Stomach (tissue), 9 donors: Measurements from ENCODE around the gene STBD1. TPM values are rescaled to one million over a fixed set of nuclear protein-coding genes. Genes with fewer than 3 reads are reported as not detected.

ENCODE experiments used
- DNase-seq, 2 donors: peaks; one replicate each; pipeline versions ENCODE4 v3.0.0 to v3.0.0-alpha.2; 2013 to 2019
- H3K27ac ChIP-seq, 5 donors: fragments of 200-600 bp in 4 of 5; sonication (generic) in 4 of 5; one replicate each; pipeline ENCODE4 v1.5.1; 2013 to 2019; ENCODE audit warnings: mild to moderate bottlenecking in 1 of 5, moderate library complexity in 1 of 5
- H3K27me3 ChIP-seq, 3 donors: fragments of 200-600 bp; sonication (generic); one replicate each; pipeline ENCODE4 v1.5.1; 2017 to 2019; ENCODE audit warnings: mixed run types in 1 of 3
- H3K36me3 ChIP-seq, 4 donors: fragments of 200-600 bp; sonication (generic); 1 replicate in 3 of 4; 2 replicates in 1 of 4; pipeline ENCODE4 v1.5.1; 2016 to 2019
- H3K4me1 ChIP-seq, 4 donors: fragments of 200-600 bp; sonication (generic); one replicate each; pipeline ENCODE4 v1.5.1; 2016 to 2019
- H3K4me3 ChIP-seq, 4 donors: fragments of 200-600 bp; sonication (generic) in 3 of 4; one replicate each; pipeline ENCODE4 v1.5.1; 2016 to 2019; ENCODE audit warnings: mild to moderate bottlenecking in 1 of 4
- H3K9me3 ChIP-seq, 4 donors: fragments of 200-600 bp; sonication (generic); one replicate each; pipeline ENCODE4 v1.5.1; 2016 to 2019
- EP300 ChIP-seq: sonication (generic); formaldehyde crosslinking; IDR thresholded peaks from one replicate; pipeline ENCODE4 v1.6.1; 2017; ENCODE audit warnings: antibody characterized with exemption
- POLR2A ChIP-seq, 4 donors: fragments of 450-650 bp; IDR thresholded peaks; one replicate each; pipeline ENCODE4 v1.6.1; 2016; ENCODE audit warnings: antibody characterized with exemption in 4 of 4, control low read depth in 2 of 4, mild to moderate bottlenecking in 1 of 4, moderate library complexity in 1 of 4
- POLR2AphosphoS5 ChIP-seq, 3 donors: sonication (generic); formaldehyde crosslinking; IDR thresholded peaks; one replicate each; pipeline ENCODE4 v1.6.1; 2016; ENCODE audit warnings: antibody characterized with exemption in 3 of 3
- WGBS, 5 donors: extraction: QIAGEN DNeasy Blood & Tissue Kit in 3 of 5; methylation state at CpG; one replicate each; pipeline versions ENCODE4 v1.1.5 to v1.1.7; 2013 to 2018; 5-methylcytosine and 5-hydroxymethylcytosine counted together
- intact Hi-C: fragments of 100-400 bp; cut with DNase I; formaldehyde crosslinking; loops from one replicate; pipeline ENCODE4 v1.15.1; 2023; ENCODE audit warnings: low total_unique reads
- polyA plus RNA-seq, 3 donors: library from polyadenylated mRNA; stranded (reverse); fragments of 200-250 nt; gene quantifications; one replicate each; pipeline ENCODE4 v1.2.3, GENCODE V29; 2013
- total RNA-seq, 5 donors: library from RNA; depleted of rRNA; stranded (reverse); fragments of >200 nt; gene quantifications; one replicate each; pipeline versions ENCODE4 v1.1.0 to v1.2.3, GENCODE V29; 2014 to 2016
- TF ChIP-seq, protein P1 (sequence below), 7 experiments: fragments of 450-650 bp in 4 of 7; fragments of 200-600 bp in 3 of 7; sonication (generic) in 3 of 7; IDR thresholded peaks; one replicate each; pipeline ENCODE4 v1.5.1; 2016 to 2019; ENCODE audit warnings: antibody characterized with exemption in 7 of 7, control low read depth in 2 of 7, mild to moderate bottlenecking in 1 of 7
- donor health status: healthy with polysubstance abuse.
- donor health status: Bipolar disorder and iron deficiency.
- donor health status: healthy.

STBD1 gene
- total and polyA plus RNA-seq, 8 donors = 0.89 to 29.3 (median 4.1) TPM; not detected in 1

DNA sequence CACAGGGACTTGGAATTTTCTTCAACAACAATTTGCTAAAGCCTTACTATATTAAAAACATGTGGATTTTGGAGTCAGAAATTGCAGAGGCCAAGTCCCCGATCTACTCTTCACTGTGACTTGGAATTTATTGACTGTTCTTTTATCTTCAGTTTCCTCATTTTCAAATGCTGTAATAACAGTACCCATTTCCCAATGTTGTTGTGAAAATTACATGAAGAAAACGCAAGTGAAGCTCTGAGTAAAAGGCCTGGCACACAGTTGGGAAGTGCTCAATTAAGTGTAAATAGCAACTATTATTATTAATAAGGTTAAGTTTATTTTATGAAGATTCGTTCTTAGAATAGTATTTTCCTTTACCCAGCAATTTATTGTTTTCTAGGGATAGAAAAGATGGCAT, 15.7 kb downstream of the STBD1 start:
- TF ChIP-seq, protein P1, sequence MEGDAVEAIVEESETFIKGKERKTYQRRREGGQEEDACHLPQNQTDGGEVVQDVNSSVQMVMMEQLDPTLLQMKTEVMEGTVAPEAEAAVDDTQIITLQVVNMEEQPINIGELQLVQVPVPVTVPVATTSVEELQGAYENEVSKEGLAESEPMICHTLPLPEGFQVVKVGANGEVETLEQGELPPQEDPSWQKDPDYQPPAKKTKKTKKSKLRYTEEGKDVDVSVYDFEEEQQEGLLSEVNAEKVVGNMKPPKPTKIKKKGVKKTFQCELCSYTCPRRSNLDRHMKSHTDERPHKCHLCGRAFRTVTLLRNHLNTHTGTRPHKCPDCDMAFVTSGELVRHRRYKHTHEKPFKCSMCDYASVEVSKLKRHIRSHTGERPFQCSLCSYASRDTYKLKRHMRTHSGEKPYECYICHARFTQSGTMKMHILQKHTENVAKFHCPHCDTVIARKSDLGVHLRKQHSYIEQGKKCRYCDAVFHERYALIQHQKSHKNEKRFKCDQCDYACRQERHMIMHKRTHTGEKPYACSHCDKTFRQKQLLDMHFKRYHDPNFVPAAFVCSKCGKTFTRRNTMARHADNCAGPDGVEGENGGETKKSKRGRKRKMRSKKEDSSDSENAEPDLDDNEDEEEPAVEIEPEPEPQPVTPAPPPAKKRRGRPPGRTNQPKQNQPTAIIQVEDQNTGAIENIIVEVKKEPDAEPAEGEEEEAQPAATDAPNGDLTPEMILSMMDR (IDR thresholded peaks at IDR 0.05) = no peak
- TF ChIP-seq EP300 = no peak
- no peak for TF ChIP-seq POLR2AphosphoS5 (IDR thresholded peaks at IDR 0.05)
- TF ChIP-seq POLR2A (IDR thresholded peaks at IDR 0.05) = no peak
- Histone ChIP-seq H3K27ac (no peak overlapping the region), H3K27me3 (no peaks in the 10 kb centered on the region), H3K4me1 (no peaks in the 10 kb centered on the region), H3K9me3 (peaks cover 8 to 32% (median 15%) of the 10 kb centered on the region in 4 donors), H3K4me3 (no peak overlapping the region), H3K36me3 (no peaks in the 10 kb centered on the region)
- WGBS, 5 donors = 72 to 84% (median 82%) methylated on average over 3 of the region's 3 CpGs
- intact Hi-C loops = no loop called here
- DNase-seq = no peak

DNA sequence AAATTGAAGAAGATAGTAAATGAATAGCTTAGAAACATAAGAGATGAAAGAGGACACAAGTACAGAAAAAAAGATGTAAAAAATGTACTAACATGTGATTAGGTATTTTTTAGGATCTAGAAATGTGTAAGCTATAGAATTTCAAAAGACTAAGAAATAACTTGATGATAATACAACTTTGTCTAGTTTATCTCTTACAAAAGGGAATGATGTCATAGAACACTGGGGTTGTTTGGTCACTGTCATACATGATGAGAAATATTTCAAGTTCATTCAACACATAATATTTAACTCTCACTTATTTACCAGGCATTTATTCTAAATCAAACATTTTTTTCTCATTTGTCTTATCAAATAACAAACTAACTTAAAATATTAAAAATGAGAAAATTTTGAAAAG, 18.5 kb downstream of the STBD1 start:
- H3K4me3 ChIP-seq = no peak overlapping the region
- H3K36me3 ChIP-seq = no peaks in the 10 kb centered on the region
- no peaks in the 10 kb centered on the region for H3K4me1 ChIP-seq
- H3K9me3 ChIP-seq = peaks cover 8 to 43% (median 15%) of the 10 kb centered on the region in 4 donors
- H3K27ac ChIP-seq = no peak overlapping the region
- no peak for DNase-seq
- H3K27me3 ChIP-seq = no peaks in the 10 kb centered on the region
- TF ChIP-seq POLR2A (IDR thresholded peaks at IDR 0.05) (no peak), EP300 (no peak), POLR2AphosphoS5 (IDR thresholded peaks at IDR 0.05) (no peak)
- TF ChIP-seq, protein P1 (IDR thresholded peaks at IDR 0.05) = no peak
- intact Hi-C loops = no loop called here

DNA sequence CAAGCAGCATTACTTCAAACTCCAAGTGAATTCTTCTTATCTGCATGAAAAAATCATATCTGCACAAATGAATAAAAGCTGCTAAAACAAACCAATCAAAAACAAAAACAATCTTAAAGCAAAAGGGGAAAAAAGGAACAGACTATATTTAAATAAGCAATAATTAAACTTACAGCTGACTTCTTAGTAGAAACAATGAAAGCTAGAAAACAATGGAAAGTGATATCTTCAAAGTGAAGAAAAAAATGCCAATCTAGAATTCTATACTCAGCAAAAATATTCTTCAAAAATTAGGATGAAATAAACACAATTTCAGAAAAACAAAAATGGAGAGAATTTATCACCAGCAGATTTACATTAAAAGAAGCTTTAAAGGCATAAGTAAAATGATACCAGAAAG, 20.0 kb downstream of the STBD1 start:
- no peak for TF ChIP-seq POLR2A (IDR thresholded peaks at IDR 0.05)
- TF ChIP-seq EP300 = no peak
- no peak for TF ChIP-seq POLR2AphosphoS5 (IDR thresholded peaks at IDR 0.05)
- TF ChIP-seq, protein P1 (IDR thresholded peaks at IDR 0.05) = no peak
- Histone ChIP-seq H3K9me3 (peaks cover 8 to 38% (median 12%) of the 10 kb centered on the region in 4 donors), H3K4me1 (no peaks in the 10 kb centered on the region), H3K4me3 (no peak overlapping the region), H3K36me3 (no peaks in the 10 kb centered on the region), H3K27ac (no peak overlapping the region), H3K27me3 (no peaks in the 10 kb centered on the region)
- no peak for DNase-seq
- intact Hi-C loops = no loop called here

DNA sequence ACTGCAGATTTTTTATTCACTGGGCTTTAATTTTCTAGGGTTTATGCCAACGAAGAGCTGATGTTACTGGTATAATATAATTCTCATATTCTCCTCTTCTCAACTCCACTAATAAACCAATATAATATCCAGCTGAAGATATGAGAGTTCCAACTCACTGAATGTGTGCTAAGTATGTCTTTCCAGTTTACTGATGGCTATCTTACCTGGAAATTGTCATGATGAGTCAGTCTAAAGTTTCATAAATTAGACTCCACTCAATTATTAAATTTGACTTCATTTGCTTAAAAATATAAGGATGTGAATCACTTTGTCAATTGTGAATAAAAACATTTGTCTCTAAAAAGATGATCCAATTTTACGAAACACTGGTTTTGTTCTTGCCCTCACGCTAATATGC, 28.4 kb downstream of the STBD1 start:
- Histone ChIP-seq H3K36me3 (no peaks in the 10 kb centered on the region), H3K9me3 (no peaks in the 10 kb centered on the region), H3K27me3 (no peaks in the 10 kb centered on the region), H3K27ac (no peak overlapping the region), H3K4me1 (no peaks in the 10 kb centered on the region), H3K4me3 (no peak overlapping the region)
- DNase-seq = no peak
- 78 to 85% (median 79%) methylated on average over 3 of the region's 3 CpGs for WGBS, 5 donors
- TF ChIP-seq, protein P1 (IDR thresholded peaks at IDR 0.05) = no peak
- no peak for TF ChIP-seq POLR2AphosphoS5 (IDR thresholded peaks at IDR 0.05)
- TF ChIP-seq POLR2A (IDR thresholded peaks at IDR 0.05) = no peak
- TF ChIP-seq EP300 = no peak
- intact Hi-C loops = no loop called here
